T-cell (primary cell): ENCODE data around the gene KCNN1. TPM values are rescaled to one million over a fixed set of nuclear protein-coding genes. Genes with fewer than 3 reads are reported as not detected.
A peak's percentile ranks its signal among the peaks of the same experiment; 100 is the strongest.

ENCODE experiments used
- ATAC-seq, 4 experiments: fragments of 200-7000 bp in 3 of 4; fragments of 150-1000 bp in 1 of 4; cut with Tn5 transposase; replicated peaks in 1 of 4; 1 replicate in 3 of 4; 2 replicates in 1 of 4; pipeline ENCODE4 v1.10.0; 2021; ENCODE audit warnings: moderate library complexity in 3 of 4, mild to moderate bottlenecking in 2 of 4, moderate number of reproducible peaks in 1 of 4
- CTCF ChIA-PET, 2 donors: fragments of 300-600 bp; sonication (Branson Sonifier 250); formaldehyde crosslinking; loops; one replicate each; lab custom pipeline; 2022; ENCODE audit warnings: antibody characterized with exemption in 2 of 2; lab: Charles Lee
- POLR2A ChIA-PET, 2 donors: fragments of 300-600 bp; sonication (Branson Sonifier 250); formaldehyde crosslinking; loops; one replicate each; lab custom pipeline; 2022; ENCODE audit warnings: antibody characterized with exemption in 2 of 2; lab: Charles Lee
- DNase-seq, 35 experiments: peaks; one replicate each; pipeline versions ENCODE4 v3.0.0 to v3.0.0-alpha.2; 2013 to 2023
- H3K27ac ChIP-seq: one replicate; pipeline ENCODE4 v1.5.1; 2013; ENCODE audit warnings: low read length
- H3K27me3 ChIP-seq, 2 experiments: replicated peaks in 1 of 2; 1 replicate in 1 of 2; 2 replicates in 1 of 2; pipeline versions ENCODE4 v1.6.1 to v1.7.0; 2013; ENCODE audit warnings: low read length in 1 of 2, mixed read lengths in 1 of 2; ENCODE audit not compliant: control insufficient read depth in 2 of 2, insufficient read depth in 2 of 2; ENCODE audit errors: extremely low read depth in 1 of 2
- H3K36me3 ChIP-seq, 2 donors: 1 replicate in 1 of 2; 2 replicates in 1 of 2; pipeline versions ENCODE4 v1.6.1 to v1.7.0; 2013; ENCODE audit warnings: low read length in 1 of 2; ENCODE audit not compliant: control insufficient read depth in 2 of 2, insufficient read depth in 1 of 2; ENCODE audit errors: extremely low read depth in 1 of 2
- H3K4me1 ChIP-seq, 2 experiments: 1 replicate in 1 of 2; 2 replicates in 1 of 2; pipeline versions ENCODE4 v1.6.1 to v1.7.0; 2013; ENCODE audit warnings: low read length in 2 of 2, mixed read lengths in 1 of 2; ENCODE audit not compliant: insufficient read depth in 2 of 2, control insufficient read depth in 1 of 2; ENCODE audit errors: extremely low read depth in 1 of 2
- H3K4me3 ChIP-seq, 2 donors: 1 replicate in 1 of 2; 2 replicates in 1 of 2; pipeline versions ENCODE4 v1.5.1 to v1.7.0; 2013; ENCODE audit warnings: mild to moderate bottlenecking in 2 of 2, low read length in 1 of 2, moderate library complexity in 1 of 2; ENCODE audit not compliant: control insufficient read depth in 1 of 2; ENCODE audit errors: extremely low read depth in 1 of 2
- H3K9me3 ChIP-seq: 2 replicates; pipeline ENCODE4 v1.7.0; 2013
- H3K27ac Mint-ChIP-seq, 2 donors: one replicate each; pipeline ENCODE4 v1.8.0; 2020 to 2021; ENCODE audit warnings: mild to moderate bottlenecking in 2 of 2, mixed read lengths in 2 of 2
- H3K27me3 Mint-ChIP-seq, 2 donors: one replicate each; pipeline ENCODE4 v1.8.0; 2021 to 2022; ENCODE audit warnings: mixed read lengths in 2 of 2
- H3K36me3 Mint-ChIP-seq: one replicate; pipeline ENCODE4 v1.8.0; 2021; ENCODE audit warnings: mixed read lengths
- H3K4me1 Mint-ChIP-seq, 3 donors: one replicate each; pipeline ENCODE4 v1.8.0; 2020 to 2022; ENCODE audit warnings: mixed read lengths in 3 of 3, mild to moderate bottlenecking in 1 of 3
- H3K4me3 Mint-ChIP-seq, 3 donors: one replicate each; pipeline ENCODE4 v1.8.0; 2020 to 2022; ENCODE audit warnings: mild to moderate bottlenecking in 3 of 3, mixed read lengths in 3 of 3, moderate library complexity in 3 of 3
- H3K9me3 Mint-ChIP-seq, 3 donors: one replicate each; pipeline ENCODE4 v1.8.0; 2020 to 2022; ENCODE audit warnings: mixed read lengths in 3 of 3
- WGBS: methylation state at CpG from one replicate; pipeline ENCODE4 v1.1.5; 2013; ENCODE audit warnings: missing lambda C conversion rate; ENCODE audit not compliant: insufficient coverage; 5-methylcytosine and 5-hydroxymethylcytosine counted together
- total RNA-seq, 35 experiments: library from RNA in 6 of 35; stranded (reverse) in 6 of 35; fragments of 120-200 nt in 1 of 35; gene quantifications; one replicate each; pipeline versions ENCODE4 v1.2.1 to v1.2.4 and lab custom pipeline; 2013 to 2026

Gene KCNN1
- total RNA-seq, 5 donors from 2014 or later (not counting 1 experiment from before 2014, with no cell fraction given) = not detected

GRCh38 chr19:18007044-18007916, 40.4 kb downstream of the KCNN1 start:
- peak overlapping the region; percentile 53 to 77 for H3K4me3 ChIP-seq
- H3K27me3 Mint-ChIP-seq = no peaks in the 10 kb centered on the region
- ChIA-PET CTCF (interaction anchor here (0.9 to 1.3 kb wide), 6 partner anchors 50 to 69 kb away, joined by 3 to 6 read pairs (median 4); no protein-coding TSS in a partner anchor), POLR2A (no interaction called here)
- DNase-seq (peak; percentile 42 to 91 (median 72)), ATAC-seq (peak; percentile 57 to 61 (median 60))
- H3K36me3 ChIP-seq = peaks cover 6 to 31% of the 10 kb centered on the region in 2 donors
- peaks cover 41 to 44% (median 42%) of the 10 kb centered on the region in 3 donors for H3K4me1 Mint-ChIP-seq
- peaks cover 26% of the 10 kb centered on the region for H3K36me3 Mint-ChIP-seq
- H3K4me3 Mint-ChIP-seq = peak overlapping the region; percentile 89 to 96 (median 91)
- no peaks in the 10 kb centered on the region for H3K9me3 ChIP-seq
- peak overlapping the region; percentile 87 to 94 for H3K27ac Mint-ChIP-seq
- H3K27me3 ChIP-seq = no peaks in the 10 kb centered on the region
- peaks cover 28 to 55% of the 10 kb centered on the region in 2 experiments for H3K4me1 ChIP-seq
- peak overlapping the region; percentile 82 for H3K27ac ChIP-seq
- 5% methylated on average over 43 of the region's 46 CpGs for WGBS
- H3K9me3 Mint-ChIP-seq = no peaks in the 10 kb centered on the region

- ATAC-seq = peak; percentile 75 to 84 (median 82)
- no peaks in the 10 kb centered on the region for H3K27me3 Mint-ChIP-seq
- DNase-seq = peak; percentile 78 to 96 (median 88)
- H3K9me3 Mint-ChIP-seq = no peaks in the 10 kb centered on the region
- H3K9me3 ChIP-seq = no peaks in the 10 kb centered on the region
- H3K27ac ChIP-seq = peak within 1 kb of the TSS; percentile 82
- H3K36me3 ChIP-seq = peaks cover 6 to 39% of the 10 kb centered on the region in 2 donors
- peak within 1 kb of the TSS; percentile 53 to 77 for H3K4me3 ChIP-seq
- H3K27ac Mint-ChIP-seq = peak within 1 kb of the TSS; percentile 89 to 94
- H3K4me1 ChIP-seq = peaks cover 28 to 54% of the 10 kb centered on the region in 2 experiments
- ChIA-PET POLR2A (interaction anchor here in 1 of 2 donors (0.7 kb wide), 1 partner anchor 37 kb away, joined by 6 read pairs; no protein-coding TSS in a partner anchor), CTCF (interaction anchor here (0.6 to 1.3 kb wide), 9 partner anchors 28 to 271 kb away, joined by 3 to 6 read pairs (median 3); partner anchors contain the start of gene PIK3R2 (in 1 of the 2))
- H3K4me1 Mint-ChIP-seq = peaks cover 41 to 49% (median 42%) of the 10 kb centered on the region in 3 donors
- H3K4me3 Mint-ChIP-seq = peak within 1 kb of the TSS; percentile 89 to 96 (median 91)
- 16% methylated on average over 81 of the region's 92 CpGs for WGBS
- H3K36me3 Mint-ChIP-seq = peaks cover 29% of the 10 kb centered on the region
- H3K27me3 ChIP-seq = no peaks in the 10 kb centered on the region
Measured at GRCh38 chr19:18007917-18008673, 41.2 kb downstream of the KCNN1 start, which contains the start of gene ARRDC2. ARRDC2 (plus strand) TSS chr19:18008170; CDS start chr19:18008311, 141 bp downstream.

GRCh38 chr19:18008814-18009213, 41.9 kb downstream of the KCNN1 start:
- Histone ChIP-seq H3K4me1 (peaks cover 32 to 57% of the 10 kb centered on the region in 2 experiments), H3K27me3 (no peaks in the 10 kb centered on the region), H3K9me3 (no peaks in the 10 kb centered on the region), H3K4me3 (peak overlapping the region; percentile 53 to 77), H3K27ac (peak overlapping the region; percentile 66), H3K36me3 (peaks cover 6 to 46% of the 10 kb centered on the region in 2 donors)
- ChIA-PET CTCF (interaction anchor here in 1 of 2 donors (0.6 kb wide), 1 partner anchor 112 kb away, joined by 3 read pairs; no protein-coding TSS in a partner anchor), POLR2A (no interaction called here)
- peaks cover 35% of the 10 kb centered on the region for H3K36me3 Mint-ChIP-seq
- peaks cover 46 to 57% (median 49%) of the 10 kb centered on the region in 3 donors for H3K4me1 Mint-ChIP-seq
- no peaks in the 10 kb centered on the region for H3K9me3 Mint-ChIP-seq
- H3K4me3 Mint-ChIP-seq = peak overlapping the region; percentile 89 to 96 (median 91)
- WGBS = 98% methylated on average over 11 of the region's 11 CpGs
- ATAC-seq (no peak), DNase-seq (no peak)
- peak overlapping the region; percentile 89 to 90 for H3K27ac Mint-ChIP-seq
- H3K27me3 Mint-ChIP-seq = no peaks in the 10 kb centered on the region

- WGBS = 95% methylated on average over 24 of the region's 37 CpGs
- Mint-ChIP-seq H3K27me3 (no peaks in the 10 kb centered on the region), H3K36me3 (peaks cover 41% of the 10 kb centered on the region), H3K4me3 (peak overlapping the region; percentile 89 to 96 (median 91)), H3K4me1 (peaks cover 53 to 63% (median 56%) of the 10 kb centered on the region in 3 donors), H3K9me3 (no peaks in the 10 kb centered on the region), H3K27ac (peak overlapping the region; percentile 89 to 90)
- DNase-seq (no peak), ATAC-seq (no peak)
- ChIA-PET CTCF (interaction anchor here in 1 of 2 donors (0.6 to 1.6 kb wide), 3 partner anchors 35 to 111 kb away, joined by 3 to 8 read pairs (median 6); no protein-coding TSS in a partner anchor), POLR2A (interaction anchor here in 1 of 2 donors (0.9 kb wide), 1 partner anchor 37 kb away, joined by 3 read pairs; no protein-coding TSS in a partner anchor)
- H3K27me3 ChIP-seq = no peaks in the 10 kb centered on the region
- peak overlapping the region; percentile 53 to 77 for H3K4me3 ChIP-seq
- H3K36me3 ChIP-seq = peaks cover 6 to 49% of the 10 kb centered on the region in 2 donors
- peaks cover 37 to 64% of the 10 kb centered on the region in 2 experiments for H3K4me1 ChIP-seq
- peak overlapping the region; percentile 66 for H3K27ac ChIP-seq
- no peaks in the 10 kb centered on the region for H3K9me3 ChIP-seq
Measured at GRCh38 chr19:18009412-18010066, 42.6 kb downstream of the KCNN1 start.

- H3K4me3 ChIP-seq = no peak overlapping the region
- DNase-seq (no peak), ATAC-seq (no peak)
- 90% methylated on average over 4 of the region's 11 CpGs for WGBS
- ChIA-PET POLR2A (interaction anchor here in 1 of 2 donors (0.6 to 0.9 kb wide), 2 partner anchors 37 to 43 kb away, joined by 3 to 4 read pairs; no protein-coding TSS in a partner anchor), CTCF (interaction anchor here (0.5 to 1.6 kb wide), 3 partner anchors 34 to 749 kb away, joined by 4 to 8 read pairs (median 6); no protein-coding TSS in a partner anchor)
- H3K9me3 ChIP-seq = no peaks in the 10 kb centered on the region
- H3K36me3 Mint-ChIP-seq = peaks cover 45% of the 10 kb centered on the region
- no peaks in the 10 kb centered on the region for H3K27me3 ChIP-seq
- peak overlapping the region; percentile 86 to 91 for H3K27ac Mint-ChIP-seq
- H3K4me3 Mint-ChIP-seq = peak overlapping the region; percentile 73 to 96 (median 91)
- peaks cover 6 to 49% of the 10 kb centered on the region in 2 donors for H3K36me3 ChIP-seq
- H3K4me1 Mint-ChIP-seq = peaks cover 58 to 67% (median 62%) of the 10 kb centered on the region in 3 donors
- H3K27ac ChIP-seq = peak overlapping the region; percentile 11
- H3K4me1 ChIP-seq = peaks cover 43 to 70% of the 10 kb centered on the region in 2 experiments
- H3K9me3 Mint-ChIP-seq = no peaks in the 10 kb centered on the region
- no peaks in the 10 kb centered on the region for H3K27me3 Mint-ChIP-seq
Measured at GRCh38 chr19:18010149-18010548, 43.2 kb downstream of the KCNN1 start.
